Upper lobe of right lung (tissue), 1 donor: ENCODE results near the gene USF1. TPM values are rescaled to one million over a fixed set of nuclear protein-coding genes. Genes with fewer than 3 reads are reported as not detected.

ENCODE experiments used
- ATAC-seq: fragments of 200-7000 bp; cut with Tn5 transposase; one replicate; pipeline ENCODE4 v1.9.1; 2020; ENCODE audit warnings: mild to moderate bottlenecking, moderate library complexity
- DNase-seq: peaks from one replicate; pipeline ENCODE4 v3.0.0-alpha.2; 2020
- H3K27ac ChIP-seq: fragments of 200-600 bp; one replicate; pipeline ENCODE4 v1.8.0; 2022
- H3K27me3 ChIP-seq: fragments of 200-600 bp; one replicate; pipeline ENCODE4 v1.8.0; 2022; ENCODE audit warnings: mild to moderate bottlenecking
- H3K36me3 ChIP-seq: fragments of 200-600 bp; one replicate; pipeline ENCODE4 v1.8.0; 2022
- H3K4me1 ChIP-seq: fragments of 200-600 bp; one replicate; pipeline ENCODE4 v1.8.0; 2022
- H3K4me3 ChIP-seq: fragments of 200-600 bp; one replicate; pipeline ENCODE4 v1.8.0; 2022; ENCODE audit warnings: mild to moderate bottlenecking
- H3K9me3 ChIP-seq: fragments of 200-600 bp; one replicate; pipeline ENCODE4 v1.8.0; 2022
- intact Hi-C: fragments of 100-400 bp; cut with DNase I; formaldehyde crosslinking; loops from one replicate; pipeline ENCODE4 v1.11.0; 2022
- total RNA-seq: library from RNA; stranded (reverse); fragmentation: NEBNext Ultra II Directional; extraction: Animal tissue kit (Norgen Biotek cat#: 25700); gene quantifications from one replicate; pipeline ENCODE4 v1.2.1, GENCODE V29; 2021
- TF ChIP-seq, protein P1 (sequence below): fragments of 200-600 bp; IDR thresholded peaks from one replicate; pipeline ENCODE4 v1.8.0; 2022; ENCODE audit warnings: antibody characterized with exemption
- donor health status: DM: no; HTN: yes; CAD: no; lungs with severe emphysema.

Gene USF1
- total RNA-seq, 1 donor from 2014 or later, result 67.6 TPM

DNA sequence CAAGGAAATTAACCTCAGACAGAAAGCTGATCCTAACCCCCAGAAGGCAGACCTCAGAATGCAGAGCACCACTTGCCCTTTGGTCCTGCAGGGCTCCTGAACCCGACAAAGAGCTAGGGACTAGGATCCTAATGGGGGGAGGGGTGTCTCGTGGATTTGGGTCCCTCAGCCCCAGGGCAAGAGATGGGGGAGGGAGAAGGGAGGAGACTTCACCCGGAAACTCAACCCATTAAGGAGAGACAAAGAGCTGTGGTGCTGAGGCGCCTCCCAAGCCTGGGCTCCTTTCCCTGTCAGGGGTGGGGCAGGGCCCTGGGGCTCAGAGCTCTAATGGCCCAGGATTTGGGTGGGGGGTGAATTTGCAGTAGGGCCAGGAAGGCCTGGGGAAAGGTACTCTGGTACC is 40.7 kb upstream of the USF1 start:
- H3K4me1 ChIP-seq, result peaks cover 13% of the 10 kb centered on the region
- H3K27ac ChIP-seq, result no peak overlapping the region

DNA sequence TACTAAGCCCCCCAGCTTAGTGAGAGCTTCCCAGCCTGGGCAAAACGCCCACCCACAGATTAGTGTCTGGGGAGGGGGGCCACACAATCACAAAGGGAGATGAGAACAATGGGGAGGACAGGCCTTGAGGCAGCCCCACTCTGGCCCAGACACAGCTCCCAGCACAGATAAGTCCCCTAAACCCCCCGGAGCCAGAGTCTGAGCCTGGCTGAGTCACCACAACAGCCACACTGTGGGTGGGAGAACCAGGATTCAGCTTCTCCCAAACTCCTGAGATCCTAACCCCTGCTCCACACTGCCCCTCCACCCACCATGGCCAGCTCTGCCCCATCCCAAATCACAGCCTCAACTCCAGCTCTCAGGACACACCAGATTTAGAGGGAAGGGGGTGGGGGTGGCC is 39.4 kb upstream of the USF1 start:
- Histone ChIP-seq H3K36me3 (no peaks in the 10 kb centered on the region), H3K9me3 (no peaks in the 10 kb centered on the region), H3K27me3 (no peaks in the 10 kb centered on the region), H3K27ac (no peak overlapping the region), H3K4me1 (peaks cover 13% of the 10 kb centered on the region), H3K4me3 (no peak overlapping the region)
- DNase-seq, result no peak
- ATAC-seq, result no peak
- intact Hi-C loops, result no loop called here
- TF ChIP-seq, protein P1, sequence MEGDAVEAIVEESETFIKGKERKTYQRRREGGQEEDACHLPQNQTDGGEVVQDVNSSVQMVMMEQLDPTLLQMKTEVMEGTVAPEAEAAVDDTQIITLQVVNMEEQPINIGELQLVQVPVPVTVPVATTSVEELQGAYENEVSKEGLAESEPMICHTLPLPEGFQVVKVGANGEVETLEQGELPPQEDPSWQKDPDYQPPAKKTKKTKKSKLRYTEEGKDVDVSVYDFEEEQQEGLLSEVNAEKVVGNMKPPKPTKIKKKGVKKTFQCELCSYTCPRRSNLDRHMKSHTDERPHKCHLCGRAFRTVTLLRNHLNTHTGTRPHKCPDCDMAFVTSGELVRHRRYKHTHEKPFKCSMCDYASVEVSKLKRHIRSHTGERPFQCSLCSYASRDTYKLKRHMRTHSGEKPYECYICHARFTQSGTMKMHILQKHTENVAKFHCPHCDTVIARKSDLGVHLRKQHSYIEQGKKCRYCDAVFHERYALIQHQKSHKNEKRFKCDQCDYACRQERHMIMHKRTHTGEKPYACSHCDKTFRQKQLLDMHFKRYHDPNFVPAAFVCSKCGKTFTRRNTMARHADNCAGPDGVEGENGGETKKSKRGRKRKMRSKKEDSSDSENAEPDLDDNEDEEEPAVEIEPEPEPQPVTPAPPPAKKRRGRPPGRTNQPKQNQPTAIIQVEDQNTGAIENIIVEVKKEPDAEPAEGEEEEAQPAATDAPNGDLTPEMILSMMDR, result no peak

More for the DNA sequence above, 40.7 kb upstream of the USF1 start:
- H3K36me3 ChIP-seq, result no peaks in the 10 kb centered on the region
- ATAC-seq, result no peak
- no peaks in the 10 kb centered on the region for H3K27me3 ChIP-seq
- TF ChIP-seq, protein P1, result no peak
- DNase-seq, result no peak
- no peak overlapping the region for H3K4me3 ChIP-seq
- intact Hi-C loops, result no loop called here
- H3K9me3 ChIP-seq, result no peaks in the 10 kb centered on the region

DNA sequence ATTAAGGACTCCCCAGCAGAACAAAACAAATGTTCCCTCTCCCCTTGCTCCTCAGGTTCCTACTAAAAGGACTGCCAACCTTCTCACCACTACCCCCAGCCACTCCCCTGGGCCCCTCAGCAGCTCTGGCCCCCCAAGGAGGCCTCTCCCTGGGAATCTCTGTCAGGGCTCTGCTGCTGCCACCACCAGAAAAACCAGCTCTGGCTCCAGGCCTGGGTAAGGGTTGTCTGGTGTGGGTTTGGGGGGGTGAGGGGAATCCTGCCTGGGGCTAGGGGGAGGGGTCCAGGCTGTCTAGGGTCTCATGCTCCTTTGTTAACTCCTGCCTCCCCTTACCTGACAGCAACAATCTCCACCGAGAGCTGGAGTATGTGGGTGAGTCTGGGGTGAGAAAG is 38.8 kb upstream of the USF1 start:
- no peak for ATAC-seq
- intact Hi-C loops, result no loop called here
- Histone ChIP-seq H3K4me1 (peaks cover 13% of the 10 kb centered on the region), H3K4me3 (no peak overlapping the region), H3K9me3 (no peaks in the 10 kb centered on the region), H3K27me3 (no peaks in the 10 kb centered on the region), H3K36me3 (no peaks in the 10 kb centered on the region), H3K27ac (no peak overlapping the region)
- no peak for DNase-seq
- TF ChIP-seq, protein P1, result no peak

DNA sequence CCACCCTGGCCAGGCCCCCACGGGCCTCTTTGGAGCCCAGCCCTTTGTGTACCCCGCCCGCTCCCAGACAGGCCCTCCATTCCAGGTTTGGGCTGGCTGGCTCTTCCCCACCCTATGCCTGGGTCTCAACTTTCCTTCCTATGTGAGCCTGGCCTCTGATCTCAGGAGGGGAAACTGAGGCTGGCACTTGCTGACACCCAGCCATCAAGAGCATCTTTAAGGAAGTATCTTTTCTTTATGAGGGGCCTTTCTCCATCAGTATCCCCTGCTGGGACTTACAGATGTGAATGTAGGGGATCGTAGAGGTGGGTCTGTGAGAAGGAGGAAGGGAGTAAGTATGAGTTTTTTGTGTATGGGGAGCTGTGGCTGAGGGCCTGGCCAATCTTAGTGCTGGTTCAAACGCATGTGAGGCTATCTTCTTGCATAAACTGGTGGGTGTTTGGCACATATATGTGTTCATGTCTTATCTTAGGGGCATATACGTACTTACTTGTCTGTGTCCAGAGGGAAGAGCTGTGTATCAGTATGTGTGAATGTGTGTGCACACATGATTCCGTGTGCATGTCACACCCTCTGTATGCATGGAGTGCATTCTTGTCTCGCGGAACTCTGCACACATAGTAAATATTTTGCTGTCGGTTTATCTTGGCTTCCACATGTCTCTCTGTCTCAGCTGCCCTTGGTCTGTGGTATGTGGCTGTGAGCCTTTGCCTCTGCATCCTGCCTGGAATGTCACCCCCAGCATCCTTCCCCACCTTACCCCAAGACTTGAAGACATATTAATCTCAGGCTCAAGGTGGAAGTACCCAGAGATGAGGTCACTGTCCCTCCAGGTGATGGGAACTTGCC is 38.2 kb upstream of the USF1 start:
- no peaks in the 10 kb centered on the region for H3K36me3 ChIP-seq
- no peak for ATAC-seq
- H3K27ac ChIP-seq, result peak overlapping the region; percentile 42
- peaks cover 13% of the 10 kb centered on the region for H3K4me1 ChIP-seq
- H3K4me3 ChIP-seq, result no peak overlapping the region
- no peaks in the 10 kb centered on the region for H3K9me3 ChIP-seq
- TF ChIP-seq, protein P1, result no peak
- intact Hi-C loops, result no loop called here
- no peak for DNase-seq
- no peaks in the 10 kb centered on the region for H3K27me3 ChIP-seq

- H3K4me3 ChIP-seq, result no peak overlapping the region
- ATAC-seq (peak; percentile 96), DNase-seq (peak; percentile 97)
- H3K27me3 ChIP-seq, result no peaks in the 10 kb centered on the region
- H3K9me3 ChIP-seq, result no peaks in the 10 kb centered on the region
- H3K36me3 ChIP-seq, result no peaks in the 10 kb centered on the region
- H3K4me1 ChIP-seq, result peaks cover 13% of the 10 kb centered on the region
- intact Hi-C loops, result no loop called here
- H3K27ac ChIP-seq, result peak overlapping the region; percentile 42
- TF ChIP-seq, protein P1, result no peak
Measured at GRCh38 chr1:161082996-161083747, 37.4 kb upstream of the USF1 start.
